Activated CD4-positive, CD25-positive, alpha-beta regulatory T cell (primary cell): ENCODE measurements around the gene LARP6.
"Not testable (repeated sequence)": the region's sequence is repeated elsewhere in the genome, so short reads cannot be mapped to it uniquely, and the experiment has no call there.

Experiments
- DNase-seq, 4 experiments: peaks; one replicate each; lab custom pipeline; 2025; lab: John Stamatoyannopoulos, UW

The LARP6 gene

DNA sequence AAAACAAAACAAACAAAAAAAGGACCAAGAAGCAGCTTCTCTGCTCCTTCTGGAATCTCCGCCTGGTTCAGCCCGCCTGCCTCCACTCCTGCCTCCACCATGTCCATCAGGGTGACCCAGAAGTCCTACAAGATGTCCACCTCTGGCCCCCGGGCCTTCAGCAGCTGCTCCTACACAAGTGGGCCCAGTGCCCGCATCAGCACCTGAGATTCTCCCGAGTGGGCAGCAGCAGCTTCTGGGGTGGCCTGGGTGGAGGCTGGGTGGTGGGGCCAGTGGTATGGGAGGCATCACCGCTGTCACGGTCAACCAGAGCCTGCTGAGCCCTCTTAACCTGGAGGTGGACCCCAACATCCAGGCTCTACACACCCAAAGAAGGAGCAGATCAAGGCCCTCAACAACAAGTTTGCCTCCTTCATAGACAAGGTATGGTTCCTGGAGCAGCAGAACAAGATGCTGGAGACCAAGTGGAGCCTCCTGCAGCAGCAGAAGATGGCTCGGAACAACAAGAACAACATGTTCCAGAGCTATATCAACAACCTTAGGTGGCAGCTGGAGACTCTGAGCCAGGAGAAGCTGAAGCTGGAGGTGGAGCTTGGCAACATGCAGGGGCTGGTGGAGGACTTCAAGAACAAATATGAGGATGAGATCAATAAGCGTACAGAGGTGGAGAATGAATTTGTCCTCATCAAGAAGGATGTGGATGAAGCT lies 4.8 kb upstream of the LARP6 start:
- DNase-seq, result not testable (repeated sequence)

- no peak for DNase-seq
Measured at GRCh38 chr15:70857562-70858285, 3.8 kb upstream of the LARP6 start.

DNA sequence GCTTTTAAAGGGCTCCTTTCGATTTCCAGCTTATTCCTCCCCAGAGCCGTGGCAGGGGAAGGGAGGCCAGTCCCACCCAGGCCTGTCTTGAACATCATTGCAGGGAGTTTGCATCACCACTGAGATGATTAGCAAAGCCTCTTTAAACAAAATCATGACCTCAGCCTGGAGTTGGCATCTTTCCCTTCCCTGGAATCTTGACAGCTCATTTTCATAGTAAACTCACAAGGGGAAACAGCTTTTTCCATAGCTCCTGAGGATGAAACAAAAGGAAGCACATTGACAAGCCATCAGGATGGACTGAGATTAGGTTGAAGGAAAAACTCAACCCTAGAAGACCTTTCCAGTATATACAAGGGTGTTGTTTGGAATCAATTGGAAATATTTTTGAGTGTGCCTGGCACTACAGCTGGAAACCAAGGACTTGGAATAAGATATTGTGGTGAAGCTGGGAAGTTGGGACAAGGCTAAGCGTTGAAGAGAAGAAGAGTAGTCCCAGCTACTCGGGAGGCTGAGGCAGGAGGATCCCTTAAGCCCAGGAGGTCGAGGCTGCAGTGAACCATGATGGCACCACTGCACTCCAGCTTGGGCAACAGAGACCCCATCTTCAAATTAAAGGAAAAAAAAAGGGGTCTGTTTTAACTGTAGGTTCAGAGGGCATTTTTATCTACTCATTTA lies 3.1 kb upstream of the LARP6 start:
- no peak for DNase-seq

DNA sequence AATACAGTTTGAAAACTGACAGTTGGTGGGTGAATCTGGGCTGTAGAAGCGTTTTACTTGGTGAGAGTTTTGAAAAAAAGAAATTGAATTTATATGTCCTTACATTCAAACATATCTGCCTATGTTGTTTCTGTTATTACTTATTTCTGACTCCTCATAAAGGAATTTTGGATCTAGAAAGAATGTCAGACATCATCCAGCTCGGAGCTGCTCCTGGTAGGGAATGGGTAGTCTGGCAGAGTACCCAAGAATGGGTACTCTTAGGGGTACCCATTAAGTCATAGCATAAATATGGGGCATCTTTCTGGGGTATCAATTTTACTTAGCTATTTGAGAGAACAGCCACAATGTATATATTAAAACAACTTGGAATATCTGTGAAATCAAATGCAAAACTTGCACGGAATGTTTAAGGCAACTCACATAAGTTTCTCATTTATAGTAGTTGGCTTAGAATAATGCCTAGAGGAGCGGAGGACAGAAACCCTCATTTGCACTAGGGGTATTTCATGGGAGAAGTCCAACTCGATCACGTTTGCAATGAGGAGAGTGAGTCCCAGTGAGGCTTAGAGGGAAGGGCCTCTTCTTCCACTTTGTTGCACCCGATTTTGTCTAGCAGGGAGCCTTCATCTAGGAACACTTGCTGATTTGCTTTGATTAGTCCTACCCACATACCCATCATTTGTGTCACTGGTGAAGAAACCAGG lies 2.4 kb upstream of the LARP6 start:
- DNase-seq, result no peak

DNA sequence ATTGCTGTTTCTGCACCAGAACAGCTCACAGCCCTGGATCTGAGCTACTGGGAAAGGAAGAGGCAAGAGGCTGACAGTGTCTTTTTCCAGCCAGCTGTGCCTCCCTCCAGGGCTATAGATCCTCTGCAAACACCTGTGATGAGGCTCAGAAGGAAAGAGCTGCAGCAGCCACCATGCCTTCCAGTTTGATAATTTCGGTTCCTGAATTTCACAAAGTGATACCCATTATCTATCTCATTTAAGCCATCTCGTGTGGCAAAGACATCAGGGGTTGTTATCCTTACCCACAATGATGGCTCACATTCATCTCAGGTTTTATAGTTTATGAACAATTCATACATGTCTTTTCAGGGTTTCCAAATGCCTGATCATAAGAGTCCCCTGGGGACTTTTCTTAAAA lies 1.8 kb upstream of the LARP6 start:
- no peak for DNase-seq

- DNase-seq, result no peak
Measured at GRCh38 chr15:70854666-70854976, 664 bp upstream of the LARP6 start.

GRCh38 chr15:70853318-70853972 lies 512 bp downstream of the LARP6 start:
- DNase-seq, result no peak

DNA sequence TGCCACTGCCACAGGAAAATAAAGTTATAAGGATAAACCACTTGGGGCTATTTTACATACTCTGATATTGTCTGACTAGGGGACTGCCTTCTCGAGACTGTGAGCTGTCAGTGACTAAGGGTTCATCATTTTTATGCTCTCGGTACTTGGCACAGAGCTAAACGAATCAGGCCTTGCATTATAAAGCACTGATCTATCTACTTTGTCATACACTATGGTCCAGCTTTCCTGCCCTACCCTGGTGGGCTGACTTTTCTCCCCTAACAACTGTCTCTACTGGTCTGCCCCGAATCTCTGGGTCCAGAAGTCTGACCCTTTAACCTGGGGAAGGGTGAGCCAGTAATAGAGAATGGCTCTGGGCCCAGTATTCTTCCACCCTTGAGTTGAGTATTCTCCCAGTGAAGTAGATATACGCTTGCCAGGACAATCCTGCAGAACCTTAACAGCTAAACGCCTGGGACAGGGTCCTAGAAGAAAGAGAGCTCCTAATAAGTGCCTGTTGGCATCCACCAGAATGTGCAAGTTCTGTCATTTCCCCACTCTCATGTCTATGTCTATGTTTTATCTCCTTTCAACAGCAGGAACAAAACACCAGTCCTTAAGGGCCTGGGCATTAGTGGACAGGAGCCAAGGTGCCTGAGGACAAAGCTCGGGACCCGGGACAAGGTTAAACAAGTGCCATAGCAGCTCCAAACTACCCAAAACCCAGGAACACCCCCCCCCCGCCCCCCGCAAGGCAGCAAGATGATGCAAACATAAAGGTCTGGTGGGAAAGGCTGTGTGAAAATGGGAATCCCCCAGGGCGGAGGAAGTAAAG lies 1.2 kb downstream of the LARP6 start:
- no peak for DNase-seq

GRCh38 chr15:70851889-70852288 lies 2.1 kb downstream of the LARP6 start:
- no peak for DNase-seq

- DNase-seq, result no peak
Measured at GRCh38 chr15:70845602-70846360, 8.2 kb downstream of the LARP6 start.

GRCh38 chr15:70837476-70837875 lies 16.5 kb downstream of the LARP6 start:
- DNase-seq, result no peak

DNA sequence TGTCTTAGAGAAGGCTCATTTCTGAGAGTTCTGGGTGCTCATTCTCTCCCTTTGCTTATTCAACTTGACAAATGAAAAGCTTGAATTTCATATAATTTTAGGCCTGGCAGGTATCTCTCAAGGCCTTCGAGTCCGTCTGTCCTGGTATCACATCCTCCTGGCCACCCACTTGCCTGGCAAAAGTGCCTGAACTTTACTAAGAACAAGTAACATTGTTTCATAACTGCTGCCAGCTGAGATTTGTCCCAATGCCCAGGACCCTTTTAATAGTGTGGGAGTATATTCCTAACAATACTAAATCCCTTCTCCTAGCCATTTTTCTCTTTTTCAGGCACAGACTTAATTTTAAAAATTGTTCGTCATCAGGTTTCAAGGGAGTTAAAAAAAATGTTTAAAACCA lies 18.1 kb downstream of the LARP6 start:
- no peak for DNase-seq

DNA sequence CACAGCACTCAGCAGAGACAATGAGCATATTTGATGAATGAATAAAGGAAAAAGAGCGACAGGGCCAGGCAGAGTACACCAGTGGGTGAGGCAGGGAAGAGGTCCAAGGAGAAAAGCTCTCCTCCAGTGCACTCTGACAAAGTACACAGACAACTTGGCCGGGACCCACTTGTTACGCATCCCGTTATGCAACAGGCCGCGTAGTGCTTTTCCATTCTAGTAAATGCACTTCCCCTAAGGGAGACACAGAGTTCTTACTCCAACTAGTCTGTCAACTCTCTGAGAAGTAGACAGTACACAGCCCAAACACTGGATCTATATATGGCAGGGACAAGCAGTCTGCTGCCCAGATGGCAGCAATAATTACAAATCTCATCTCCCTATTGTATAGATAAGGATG lies 18.5 kb downstream of the LARP6 start:
- no peak for DNase-seq

DNA sequence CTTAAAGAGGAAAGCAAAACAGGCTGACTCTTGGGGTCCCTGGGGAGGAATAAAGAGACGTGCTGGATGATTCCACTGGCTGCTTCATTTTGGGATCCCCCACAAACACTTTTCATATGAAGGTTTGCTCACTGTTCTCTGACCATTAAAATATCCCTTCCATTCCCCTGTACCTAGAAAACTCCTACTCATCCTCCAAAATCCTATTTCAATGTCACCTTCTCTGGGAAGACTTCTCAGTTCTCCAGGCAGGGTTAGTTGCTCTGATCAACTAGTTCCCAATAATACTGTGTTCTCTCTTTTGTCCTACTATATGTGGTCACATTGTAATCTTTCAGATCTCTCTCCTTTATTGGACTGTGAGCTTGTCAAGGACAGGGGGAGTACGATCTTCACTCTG lies 19.0 kb downstream of the LARP6 start:
- DNase-seq, result no peak

GRCh38 chr15:70833861-70834765 lies 19.8 kb downstream of the LARP6 start:
- DNase-seq, result no peak

- no peak for DNase-seq
Measured at GRCh38 chr15:70833422-70833821, 20.5 kb downstream of the LARP6 start.

- no peak for DNase-seq
Measured at GRCh38 chr15:70832176-70832575, 21.8 kb downstream of the LARP6 start.

- no peak for DNase-seq
Measured at GRCh38 chr15:70831094-70831911, 22.7 kb downstream of the LARP6 start.

- no peak for DNase-seq
Measured at GRCh38 chr15:70830615-70831014, 23.3 kb downstream of the LARP6 start.
